WTC11 (cell line): ENCODE measurements around the gene EGLN1. TPM values are rescaled to one million over a fixed set of nuclear protein-coding genes. Genes with fewer than 3 reads are reported as not detected.
"Not testable (repeated sequence)": the region's sequence is repeated elsewhere in the genome, so short reads cannot be mapped to it uniquely, and the experiment has no call there.

Experiments
- ATAC-seq: fragments of 200-7000 bp; cut with Tn5 transposase; 2 replicates; pipeline ENCODE4 v1.10.0; 2021; ENCODE audit warnings: mild to moderate bottlenecking, moderate library complexity
- CTCF ChIA-PET: fragments of 300-600 bp; sonication (Branson Sonifier 250); formaldehyde crosslinking; loops from one replicate; lab custom pipeline; 2021; ENCODE audit warnings: antibody characterized with exemption; lab: Charles Lee
- POLR2A ChIA-PET: fragments of 350-600 bp; sonication (Branson Sonifier 250); formaldehyde crosslinking; loops from one replicate; lab custom pipeline; 2021; ENCODE audit warnings: antibody characterized with exemption; lab: Charles Lee
- DNase-seq: peaks from one replicate; pipeline ENCODE4 v3.0.0; 2021; ENCODE audit warnings: low spot score
- H3K27ac Mint-ChIP-seq: 2 replicates; pipeline ENCODE4 v1.8.0; 2021; ENCODE audit warnings: mixed read lengths
- H3K27me3 Mint-ChIP-seq: 2 replicates; pipeline ENCODE4 v1.8.0; 2021; ENCODE audit warnings: low read depth, mild to moderate bottlenecking, moderate library complexity, mixed read lengths
- H3K36me3 Mint-ChIP-seq: 2 replicates; pipeline ENCODE4 v1.8.0; 2021; ENCODE audit warnings: mixed read lengths
- H3K4me1 Mint-ChIP-seq: 2 replicates; pipeline ENCODE4 v1.8.0; 2022; ENCODE audit warnings: mixed read lengths
- H3K4me3 Mint-ChIP-seq: 2 replicates; pipeline ENCODE4 v1.8.0; 2021; ENCODE audit warnings: mild to moderate bottlenecking, moderate library complexity, mixed read lengths
- H3K9me3 Mint-ChIP-seq: 2 replicates; pipeline ENCODE4 v1.8.0; 2021; ENCODE audit warnings: mixed read lengths
- CDX4 ChIP-seq: fragments of 250-450 bp; sonication (Bioruptor Pico); IDR thresholded peaks from 2 replicates; pipeline ENCODE4 v1.9.0; 2021; ENCODE audit warnings: moderate library complexity, mild to moderate bottlenecking, inconsistent platforms, borderline replicate concordance
- CTCF ChIP-seq: fragments of 200-600 bp; IDR thresholded peaks from 2 replicates; pipeline ENCODE4 v1.8.0; 2022; ENCODE audit warnings: antibody characterized with exemption
- E2F1 ChIP-seq: sonication (generic); formaldehyde crosslinking; IDR thresholded peaks from 2 replicates; pipeline ENCODE4 v1.8.0; 2022; ENCODE audit warnings: mild to moderate bottlenecking, missing genetic modification reagents
- E2F5 ChIP-seq: sonication (generic); formaldehyde crosslinking; IDR thresholded peaks from 2 replicates; pipeline ENCODE4 v1.8.1; 2022; ENCODE audit warnings: mild to moderate bottlenecking, moderate library complexity, missing genetic modification reagents
- ETV6 ChIP-seq: sonication (generic); formaldehyde crosslinking; IDR thresholded peaks from 2 replicates; pipeline ENCODE4 v1.8.1; 2022; ENCODE audit warnings: mild to moderate bottlenecking, missing genetic modification reagents
- FOXP1 ChIP-seq: sonication (generic); formaldehyde crosslinking; IDR thresholded peaks from 2 replicates; pipeline ENCODE4 v1.8.0; 2022; ENCODE audit warnings: missing genetic modification reagents, mild to moderate bottlenecking, moderate library complexity, borderline replicate concordance
- FOXP4 ChIP-seq: sonication (generic); formaldehyde crosslinking; IDR thresholded peaks from 2 replicates; pipeline ENCODE4 v1.8.0; 2022; ENCODE audit warnings: mild to moderate bottlenecking, missing genetic modification reagents
- GABPB1 ChIP-seq: sonication (generic); formaldehyde crosslinking; IDR thresholded peaks from 2 replicates; pipeline ENCODE4 v1.8.1; 2023; ENCODE audit warnings: mild to moderate bottlenecking, missing genetic modification reagents
- IRF2 ChIP-seq: sonication (generic); formaldehyde crosslinking; IDR thresholded peaks from 2 replicates; pipeline ENCODE4 v1.8.0; 2022; ENCODE audit warnings: low read depth, missing genetic modification reagents, borderline replicate concordance
- JUN ChIP-seq: sonication (generic); formaldehyde crosslinking; IDR thresholded peaks from 2 replicates; pipeline ENCODE4 v1.8.0; 2023; ENCODE audit warnings: mild to moderate bottlenecking, missing genetic modification reagents
- RELA ChIP-seq: sonication (generic); formaldehyde crosslinking; IDR thresholded peaks from 2 replicates; pipeline ENCODE4 v1.8.1; 2022; ENCODE audit warnings: missing genetic modification reagents, mild to moderate bottlenecking, borderline replicate concordance
- TCF7 ChIP-seq: sonication (generic); formaldehyde crosslinking; IDR thresholded peaks from 2 replicates; pipeline ENCODE4 v1.8.0; 2022; ENCODE audit warnings: mild to moderate bottlenecking, low read depth, missing genetic modification reagents, moderate library complexity
- USF2 ChIP-seq: sonication (generic); formaldehyde crosslinking; IDR thresholded peaks from 2 replicates; pipeline ENCODE4 v1.8.1; 2023; ENCODE audit warnings: mild to moderate bottlenecking, missing genetic modification reagents, moderate library complexity
- ZNF232 ChIP-seq: sonication (generic); formaldehyde crosslinking; IDR thresholded peaks from 2 replicates; pipeline ENCODE4 v1.8.0; 2022; ENCODE audit warnings: mild to moderate bottlenecking, missing genetic modification reagents
- ZNF512 ChIP-seq: sonication (generic); formaldehyde crosslinking; IDR thresholded peaks from 2 replicates; pipeline ENCODE4 v1.8.1; 2022; ENCODE audit warnings: missing genetic modification reagents, borderline replicate concordance
- total RNA-seq: library from RNA; stranded (reverse); gene quantifications from 3 replicates; pipeline ENCODE4 v1.2.3, GENCODE V29; 2021
- TF ChIP-seq, protein P1 (sequence below): sonication (generic); formaldehyde crosslinking; IDR thresholded peaks from 2 replicates; pipeline ENCODE4 v1.8.0; 2023; ENCODE audit warnings: mild to moderate bottlenecking, missing genetic modification reagents
- TF ChIP-seq, protein P2 (sequence below): fragments of 250-450 bp; sonication (Bioruptor Pico); IDR thresholded peaks from 2 replicates; pipeline ENCODE4 v2.1.2; 2022; ENCODE audit warnings: mild to moderate bottlenecking, moderate library complexity
- TF ChIP-seq, protein P3 (sequence below): sonication (generic); formaldehyde crosslinking; conservative IDR thresholded peaks from 2 replicates; pipeline ENCODE4 v1.8.1; 2022; ENCODE audit warnings: mild to moderate bottlenecking, missing genetic modification reagents

The EGLN1 gene
- total RNA-seq, 1 experiment from 2014 or later = 13.7 TPM

DNA sequence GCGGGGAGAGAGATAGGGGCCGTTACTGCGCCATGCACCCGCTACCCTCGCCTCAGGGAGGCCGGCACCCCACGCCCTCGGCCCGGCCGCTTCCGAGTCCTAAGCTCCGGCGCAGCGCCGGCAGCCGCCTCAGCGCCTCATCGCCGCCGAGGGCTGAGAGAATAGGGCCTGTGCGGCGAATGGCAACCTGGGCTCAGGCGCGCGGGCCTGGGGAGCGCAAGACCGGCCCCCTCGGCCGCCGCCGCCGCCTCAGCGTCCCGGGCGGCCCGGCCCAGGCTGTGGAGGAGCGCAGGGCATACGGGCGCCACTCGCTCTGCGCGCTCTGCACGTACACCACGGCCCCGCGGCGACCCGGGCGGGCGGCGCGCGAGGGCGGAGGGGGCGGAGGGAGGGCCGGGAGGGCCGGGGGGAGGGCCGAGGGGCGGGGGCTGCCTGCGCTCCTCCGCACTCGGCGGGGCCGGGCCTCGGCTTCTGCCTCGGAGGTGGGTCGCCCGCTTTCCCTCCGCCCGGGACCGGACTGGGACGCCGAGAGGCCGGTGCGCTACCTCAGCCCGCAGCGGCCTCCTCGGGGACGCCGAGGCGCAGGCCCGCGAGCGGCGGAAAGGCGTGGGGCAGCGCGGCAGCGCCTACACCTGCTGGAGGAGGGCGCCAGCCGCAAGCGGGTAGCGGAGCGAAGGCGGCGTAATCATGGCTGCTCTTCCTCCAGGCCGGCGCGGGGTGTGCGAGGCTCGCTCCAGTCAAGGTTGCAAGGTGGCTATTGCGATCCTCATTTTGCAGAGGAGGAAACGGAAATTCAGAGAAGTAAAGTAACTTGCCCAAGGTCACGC lies at the start of gene EGLN1 (continued):
- TF ChIP-seq E2F5 (CRISPR knock-in tag) = 0 out of 2 replicates have a peak, but pooled peaks have one; percentile 4
- no peak for TF ChIP-seq JUN
- TF ChIP-seq ZNF512 (CRISPR knock-in tag) = no peak
- 0 out of 2 replicates have a peak, but pooled peaks have one; percentile 36 for TF ChIP-seq ETV6 (CRISPR knock-in tag)
- TF ChIP-seq USF2 = no peak
- TF ChIP-seq FOXP1 (CRISPR knock-in tag) = peak; percentile 70; the same call in 1 of the 2 replicates
- TF ChIP-seq, protein P1, sequence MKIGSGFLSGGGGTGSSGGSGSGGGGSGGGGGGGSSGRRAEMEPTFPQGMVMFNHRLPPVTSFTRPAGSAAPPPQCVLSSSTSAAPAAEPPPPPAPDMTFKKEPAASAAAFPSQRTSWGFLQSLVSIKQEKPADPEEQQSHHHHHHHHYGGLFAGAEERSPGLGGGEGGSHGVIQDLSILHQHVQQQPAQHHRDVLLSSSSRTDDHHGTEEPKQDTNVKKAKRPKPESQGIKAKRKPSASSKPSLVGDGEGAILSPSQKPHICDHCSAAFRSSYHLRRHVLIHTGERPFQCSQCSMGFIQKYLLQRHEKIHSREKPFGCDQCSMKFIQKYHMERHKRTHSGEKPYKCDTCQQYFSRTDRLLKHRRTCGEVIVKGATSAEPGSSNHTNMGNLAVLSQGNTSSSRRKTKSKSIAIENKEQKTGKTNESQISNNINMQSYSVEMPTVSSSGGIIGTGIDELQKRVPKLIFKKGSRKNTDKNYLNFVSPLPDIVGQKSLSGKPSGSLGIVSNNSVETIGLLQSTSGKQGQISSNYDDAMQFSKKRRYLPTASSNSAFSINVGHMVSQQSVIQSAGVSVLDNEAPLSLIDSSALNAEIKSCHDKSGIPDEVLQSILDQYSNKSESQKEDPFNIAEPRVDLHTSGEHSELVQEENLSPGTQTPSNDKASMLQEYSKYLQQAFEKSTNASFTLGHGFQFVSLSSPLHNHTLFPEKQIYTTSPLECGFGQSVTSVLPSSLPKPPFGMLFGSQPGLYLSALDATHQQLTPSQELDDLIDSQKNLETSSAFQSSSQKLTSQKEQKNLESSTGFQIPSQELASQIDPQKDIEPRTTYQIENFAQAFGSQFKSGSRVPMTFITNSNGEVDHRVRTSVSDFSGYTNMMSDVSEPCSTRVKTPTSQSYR = no peak
- TF ChIP-seq CDX4 = no peak
- peak; percentile 58; the same call in 1 of the 2 replicates for TF ChIP-seq E2F1
- no peak for TF ChIP-seq CTCF
- TF ChIP-seq, protein P2, sequence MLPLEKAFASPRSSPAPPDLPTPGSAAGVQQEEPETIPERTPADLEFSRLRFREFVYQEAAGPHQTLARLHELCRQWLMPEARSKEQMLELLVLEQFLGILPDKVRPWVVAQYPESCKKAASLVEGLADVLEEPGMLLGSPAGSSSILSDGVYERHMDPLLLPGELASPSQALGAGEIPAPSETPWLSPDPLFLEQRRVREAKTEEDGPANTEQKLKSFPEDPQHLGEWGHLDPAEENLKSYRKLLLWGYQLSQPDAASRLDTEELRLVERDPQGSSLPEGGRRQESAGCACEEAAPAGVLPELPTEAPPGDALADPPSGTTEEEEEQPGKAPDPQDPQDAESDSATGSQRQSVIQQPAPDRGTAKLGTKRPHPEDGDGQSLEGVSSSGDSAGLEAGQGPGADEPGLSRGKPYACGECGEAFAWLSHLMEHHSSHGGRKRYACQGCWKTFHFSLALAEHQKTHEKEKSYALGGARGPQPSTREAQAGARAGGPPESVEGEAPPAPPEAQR (CRISPR knock-in tag) = no peak
- no peak for TF ChIP-seq ZNF232 (CRISPR knock-in tag)
- peak; percentile 37; the same call in 1 of the 2 replicates for TF ChIP-seq FOXP4 (CRISPR knock-in tag)
- TF ChIP-seq, protein P3, sequence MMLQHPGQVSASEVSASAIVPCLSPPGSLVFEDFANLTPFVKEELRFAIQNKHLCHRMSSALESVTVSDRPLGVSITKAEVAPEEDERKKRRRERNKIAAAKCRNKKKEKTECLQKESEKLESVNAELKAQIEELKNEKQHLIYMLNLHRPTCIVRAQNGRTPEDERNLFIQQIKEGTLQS (CRISPR knock-in tag) = no peak
- TF ChIP-seq TCF7 (CRISPR knock-in tag) = no peak
- no peak for TF ChIP-seq RELA (CRISPR knock-in tag)
- no peak for TF ChIP-seq IRF2 (CRISPR knock-in tag)
- TF ChIP-seq GABPB1 (CRISPR knock-in tag) = no peak; the same call in 1 of the 2 replicates
- TF ChIP-seq, all 79 proteins: peak for 11

DNA sequence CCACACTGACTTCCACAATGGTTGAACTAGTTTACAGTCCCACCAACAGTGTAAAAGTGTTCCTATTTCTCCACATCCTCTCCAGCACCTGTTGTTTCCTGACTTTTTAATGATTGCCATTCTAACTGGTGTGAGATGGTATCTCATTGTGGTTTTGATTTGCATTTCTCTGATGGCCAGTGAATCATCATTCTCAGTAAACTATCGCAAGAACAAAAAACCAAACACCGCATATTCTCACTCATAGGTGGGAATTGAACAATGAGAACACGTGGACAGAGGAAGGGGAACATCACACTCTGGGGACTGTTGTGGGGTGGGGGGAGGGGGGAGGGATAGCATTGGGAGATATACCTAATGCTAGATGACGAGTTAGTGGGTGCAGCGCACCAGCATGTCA lies 49.4 kb upstream of the EGLN1 start:
- H3K4me3 Mint-ChIP-seq, ATAC-seq, H3K9me3 Mint-ChIP-seq: not testable (repeated sequence)

DNA sequence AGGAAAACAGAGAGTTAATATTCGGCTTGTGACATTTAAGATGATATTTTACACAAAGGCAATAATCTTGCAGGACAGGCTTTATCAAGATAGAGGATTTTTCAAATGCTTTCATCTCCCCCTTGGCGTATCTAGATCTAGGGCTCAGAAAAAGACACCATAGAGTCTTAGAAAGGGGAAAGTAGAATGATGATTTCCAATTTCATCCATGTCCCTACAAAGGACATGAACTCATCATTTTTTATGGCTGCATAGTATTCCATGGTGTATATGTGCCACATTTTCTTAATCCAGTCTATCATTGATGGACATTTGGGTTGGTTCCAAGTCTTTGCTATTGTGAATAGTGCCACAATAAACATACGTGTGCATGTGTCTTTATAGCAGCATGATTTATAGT lies 48.9 kb upstream of the EGLN1 start:
- H3K4me3 Mint-ChIP-seq, DNase-seq, CTCF ChIA-PET, H3K36me3 Mint-ChIP-seq, H3K27ac Mint-ChIP-seq, POLR2A ChIA-PET, H3K27me3 Mint-ChIP-seq, H3K4me1 Mint-ChIP-seq, ATAC-seq: not testable (repeated sequence)
- H3K9me3 Mint-ChIP-seq = peaks cover 12% of the 10 kb centered on the region

More for the DNA sequence above, 49.4 kb upstream of the EGLN1 start:
- H3K27ac Mint-ChIP-seq, H3K27me3 Mint-ChIP-seq, POLR2A ChIA-PET, DNase-seq, H3K36me3 Mint-ChIP-seq, CTCF ChIA-PET, H3K4me1 Mint-ChIP-seq: not testable (repeated sequence)
